GM12801 (cell line): ENCODE measurements around the gene GRB14.

Source experiments
- CTCF ChIP-seq: IDR thresholded peaks from one replicate; pipeline ENCODE4 v1.5.1; 2011; ENCODE audit warnings: control low read depth; ENCODE audit not compliant: insufficient read length; ENCODE audit errors: extremely low read depth

GRB14 gene

GRCh38 chr2:164530464-164530863 is 90.8 kb downstream of the GRB14 start:
- TF ChIP-seq CTCF, result no peak

- no peak for TF ChIP-seq CTCF
Observed at GRCh38 chr2:164523726-164524125, 97.6 kb downstream of the GRB14 start.

- TF ChIP-seq CTCF, result no peak
Observed at GRCh38 chr2:164523009-164523408, 98.3 kb downstream of the GRB14 start.

- no peak for TF ChIP-seq CTCF
Observed at GRCh38 chr2:164522561-164522981, 98.7 kb downstream of the GRB14 start.

GRCh38 chr2:164515734-164516133 is 105.5 kb downstream of the GRB14 start:
- no peak for TF ChIP-seq CTCF

- TF ChIP-seq CTCF, result no peak
Observed at GRCh38 chr2:164515030-164515429, 106.3 kb downstream of the GRB14 start.

GRCh38 chr2:164514491-164514890 is 106.8 kb downstream of the GRB14 start:
- no peak for TF ChIP-seq CTCF

- TF ChIP-seq CTCF, result no peak
Observed at GRCh38 chr2:164512871-164513270, 108.4 kb downstream of the GRB14 start.
